ENCODE results near the gene TAS2R46. TPM values are rescaled to one million over a fixed set of nuclear protein-coding genes. Genes with fewer than 3 reads are reported as not detected.

The TAS2R46 gene
- total and polyA plus RNA-seq, 2 of the 4 experiments (the other 2 are of a cell fraction), result 0.09 to 4.7 TPM

- ChIA-PET POLR2A (ENCODE audit: unreplicated experiment) (no interaction called here), CTCF (no interaction called here)
- intact Hi-C loops (cut with micrococcal nuclease), result no loop called here
- no peak overlapping the region for H4K91ac ChIP-seq (ENCODE audit: insufficient read depth, low read depth, low read length)
- in situ Hi-C loops (cut with MboI; ENCODE audit: low sequenced_read_pairs), result no loop called here
- H2AK9ac ChIP-seq (replicated peaks; ENCODE audit: low read depth, low read length, poor library complexity), result no peak overlapping the region
- H4K20me1 ChIP-seq (ENCODE audit: insufficient read depth, low read length), result no peaks in the 10 kb centered on the region
- H3K4me3 ChIP-seq (ENCODE audit: insufficient read depth, low read depth, low read length), result no peak overlapping the region
- H3K9me3 ChIP-seq (ENCODE audit: control insufficient read depth, insufficient read depth, low read length), result no peaks in the 10 kb centered on the region
- no CpG with 5 or more reads among the region's 3 CpGs for WGBS, 2 experiments (ENCODE audit: extremely low coverage in 2 of 2, insufficient read length in 1 of 2)
- no peak overlapping the region for H3K18ac ChIP-seq (ENCODE audit: low read depth, low read length)
- BruUV-seq (replicated peaks), result no TSS peak
- H2AK5ac ChIP-seq (ENCODE audit: low read depth, low read length), result no peak overlapping the region
- H2BK120ac ChIP-seq (ENCODE audit: low read depth, low read length), result no peak overlapping the region
- no peak overlapping the region for H3K9ac ChIP-seq (ENCODE audit: low read depth, low read length)
- H3K79me1 ChIP-seq (ENCODE audit: low read depth in 1 of 2, low read length in 2 of 2), result peaks cover 14 to 40% of the 10 kb centered on the region in 2 experiments; a peak in 3 of 4 replicates
- TF ChIP-seq FOS (IDR thresholded peaks at IDR 0.05; ENCODE audit: low read depth, low read length) (no peak), USF2 (IDR thresholded peaks at IDR 0.05; ENCODE audit: low read depth, low read length) (no peak), MXI1 (IDR thresholded peaks at IDR 0.05; ENCODE audit: borderline replicate concordance, low read depth, low read length) (no peak), RFX5 (IDR thresholded peaks at IDR 0.05; ENCODE audit: low read depth, low read length) (no peak), CEBPB (IDR thresholded peaks at IDR 0.05; ENCODE audit: low read depth, low read length) (no peak), NFE2L2 (IDR thresholded peaks at IDR 0.05; ENCODE audit: low read depth, low read length) (no peak), MAZ (IDR thresholded peaks at IDR 0.05; ENCODE audit: borderline replicate concordance, low read depth, low read length) (no peak), BHLHE40 (IDR thresholded peaks at IDR 0.05; ENCODE audit: low read depth, low read length) (no peak), SMC3 (IDR thresholded peaks at IDR 0.05; ENCODE audit: low read depth, low read length) (no peak), RAD21 (IDR thresholded peaks at IDR 0.05; ENCODE audit: low read length) (no peak), RCOR1 (IDR thresholded peaks at IDR 0.05; ENCODE audit: insufficient replicate concordance, low read length) (no peak), CHD1 (IDR thresholded peaks at IDR 0.05; ENCODE audit: low read depth, low read length) (no peak), ELK1 (IDR thresholded peaks at IDR 0.05; ENCODE audit: borderline replicate concordance, low read depth, low read length) (no peak), POLR2A (IDR thresholded peaks at IDR 0.05; ENCODE audit: low read depth, low read length) (no peak)
- no peak overlapping the region for H3K23ac ChIP-seq (ENCODE audit: low read depth, low read length)
- no peak overlapping the region for H3K4me2 ChIP-seq (ENCODE audit: low read depth, low read length)
- no peak for ATAC-seq (ENCODE audit: low read depth)
- no peak overlapping the region for H2BK15ac ChIP-seq (ENCODE audit: low read depth, low read length)
- no peak overlapping the region for H2AFZ ChIP-seq (replicated peaks; ENCODE audit: low read length, poor library complexity)
- no peak overlapping the region for H3K14ac ChIP-seq (replicated peaks; ENCODE audit: low read depth, low read length)
- H3K27me3 ChIP-seq (ENCODE audit: control insufficient read depth, insufficient read depth, low read length), result no peaks in the 10 kb centered on the region
- no peak overlapping the region for H2BK20ac ChIP-seq (ENCODE audit: low read depth, low read length)
- H3K4ac ChIP-seq (ENCODE audit: low read depth, low read length), result no peak overlapping the region
- peaks cover 4% of the 10 kb centered on the region; the same call in 1 of the 2 replicates for H3K9me1 ChIP-seq (ENCODE audit: insufficient read depth, low read length)
- H3K4me1 ChIP-seq (ENCODE audit: control insufficient read depth, insufficient read depth, low read length), result no peaks in the 10 kb centered on the region
- no peak overlapping the region for H4K5ac ChIP-seq (ENCODE audit: low read depth, low read length)
- H3K56ac ChIP-seq (ENCODE audit: extremely low read depth, insufficient read depth, low read length), result no peak overlapping the region
- H3K27ac ChIP-seq (ENCODE audit: insufficient read depth, low read length), result no peak overlapping the region
- no peak for DNase-seq
- H3K36me3 ChIP-seq (ENCODE audit: control insufficient read depth, insufficient read depth, low read length), result no peaks in the 10 kb centered on the region; the same call in 1 of the 2 replicates
- no peak overlapping the region for H2BK5ac ChIP-seq (ENCODE audit: low read depth, low read length, poor library complexity, severe bottlenecking)
- dilution Hi-C loops (cut with HindIII; ENCODE audit: low sequenced_read_pairs, unreplicated experiment), result no loop called here
- H4K8ac ChIP-seq (ENCODE audit: low read depth in 2 of 2, low read length in 2 of 2), result no peak overlapping the region
Observed at GRCh38 chr12:11059041-11059440, 3.1 kb downstream of the TAS2R46 start.

Measured in IMR-90 (cell line).